H1 (cell line): ENCODE measurements around the gene ITGB2. TPM values are rescaled to one million over a fixed set of nuclear protein-coding genes. Genes with fewer than 3 reads are reported as not detected.
A peak's percentile ranks its signal among the peaks of the same experiment; 100 is the strongest.

Experiments
- CTCF ChIA-PET: fragments of 300-600 bp; sonication (Branson Sonifier 250); formaldehyde crosslinking; loops from one replicate; lab custom pipeline; 2021; ENCODE audit not compliant: partially characterized antibody; lab: Charles Lee
- POLR2A ChIA-PET: fragments of 300-600 bp; sonication (Branson Sonifier 250); formaldehyde crosslinking; loops from one replicate; lab custom pipeline; 2021; ENCODE audit warnings: inconsistent platforms; ENCODE audit not compliant: partially characterized antibody; lab: Charles Lee
- DNase-seq, 2 experiments: peaks; one replicate each; pipeline versions ENCODE4 v3.0.0 to v3.0.0-alpha.2; 2010 to 2022; ENCODE audit warnings: low spot score in 2 of 2, low read depth in 1 of 2, mixed read lengths in 1 of 2
- FAIRE-seq: peaks from 2 replicates; lab custom pipeline; 2011; peaks lifted over from hg19 to GRCh38; lab: Jason Lieb, UNC
- H2AFZ ChIP-seq: 2 replicates; pipeline ENCODE4 v1.8.1; 2012; ENCODE audit warnings: low read length, inconsistent platforms
- H2AK5ac ChIP-seq: 2 replicates; pipeline ENCODE4 v1.6.1; 2013; ENCODE audit warnings: low read depth, low read length
- H2BK120ac ChIP-seq: replicated peaks from 2 replicates; pipeline ENCODE3; 2013; ENCODE audit warnings: low read depth, low read length, inconsistent platforms
- H2BK12ac ChIP-seq: 2 replicates; pipeline ENCODE4 v1.6.1; 2013; ENCODE audit warnings: low read depth, low read length
- H2BK15ac ChIP-seq: 2 replicates; pipeline ENCODE4 v1.6.1; 2013; ENCODE audit warnings: low read length
- H2BK20ac ChIP-seq: 2 replicates; pipeline ENCODE4 v1.6.1; 2013; ENCODE audit warnings: low read length
- H2BK5ac ChIP-seq: 2 replicates; pipeline ENCODE4 v1.6.1; 2013; ENCODE audit warnings: low read depth, low read length
- H3K14ac ChIP-seq: 2 replicates; pipeline ENCODE4 v1.6.1; 2013; ENCODE audit warnings: inconsistent platforms; ENCODE audit not compliant: insufficient read length
- H3K18ac ChIP-seq: 2 replicates; pipeline ENCODE4 v1.6.1; 2013; ENCODE audit warnings: low read length; ENCODE audit errors: extremely low read depth
- H3K23ac ChIP-seq: 2 replicates; pipeline ENCODE4 v1.6.1; 2013; ENCODE audit warnings: inconsistent platforms; ENCODE audit not compliant: insufficient read length
- H3K23me2 ChIP-seq: 2 replicates; pipeline ENCODE4 v1.6.1; 2013; ENCODE audit warnings: low read depth, low read length
- H3K27ac ChIP-seq: 2 replicates; pipeline ENCODE4 v1.6.1; 2011; ENCODE audit warnings: low read depth, low read length, inconsistent platforms
- H3K27me3 ChIP-seq, 4 experiments: replicated peaks in 1 of 4; 1 replicate in 1 of 4; 2 replicates in 3 of 4; pipeline versions ENCODE4 v1.6.1 to v1.8.1; 2011 to 2013; ENCODE audit warnings: low read length in 3 of 4, mild to moderate bottlenecking in 3 of 4, inconsistent platforms in 2 of 4, mixed read lengths in 2 of 4, moderate library complexity in 1 of 4; ENCODE audit not compliant: control insufficient read depth in 3 of 4, insufficient read depth in 3 of 4; ENCODE audit errors: extremely low read depth in 1 of 4
- H3K36me3 ChIP-seq, 4 experiments: 2 replicates each; pipeline versions ENCODE4 v1.6.1 to v1.8.1; 2011 to 2013; ENCODE audit warnings: mild to moderate bottlenecking in 4 of 4, low read length in 3 of 4, moderate library complexity in 2 of 4, control low read depth in 1 of 4, inconsistent platforms in 1 of 4; ENCODE audit not compliant: insufficient read depth in 4 of 4, control insufficient read depth in 2 of 4
- H3K4ac ChIP-seq: replicated peaks from 2 replicates; pipeline ENCODE3; 2013; ENCODE audit warnings: low read length, low read depth, mixed read lengths, inconsistent platforms; ENCODE audit not compliant: insufficient read length
- H3K4me1 ChIP-seq, 4 experiments: replicated peaks in 1 of 4; 1 replicate in 1 of 4; 2 replicates in 3 of 4; pipeline versions ENCODE4 v1.6.1 to v1.8.1; 2011 to 2013; ENCODE audit warnings: low read length in 3 of 4, inconsistent platforms in 2 of 4, mixed read lengths in 1 of 4; ENCODE audit not compliant: insufficient read depth in 4 of 4, control insufficient read depth in 3 of 4
- H3K4me2 ChIP-seq, 2 experiments: 2 replicates each; pipeline versions ENCODE4 v1.6.1 to v1.8.1; 2011 to 2013; ENCODE audit warnings: low read depth in 2 of 2, low read length in 2 of 2, control low read depth in 1 of 2, inconsistent platforms in 1 of 2, mild to moderate bottlenecking in 1 of 2; ENCODE audit not compliant: insufficient read depth in 1 of 2
- H3K4me3 ChIP-seq, 4 experiments: fragments of 200-600, 300-600 bp in 1 of 4; sonication (generic), shearing (Covaris generic), sonication (Bioruptor Twin) in 1 of 4; 2 replicates each; pipeline versions ENCODE4 v1.5.1 to v1.8.1; 2011 to 2016; ENCODE audit warnings: low read length in 4 of 4, low read depth in 3 of 4, control low read depth in 2 of 4, inconsistent platforms in 2 of 4, mild to moderate bottlenecking in 2 of 4, mixed read lengths in 1 of 4, moderate library complexity in 1 of 4; ENCODE audit not compliant: insufficient read depth in 2 of 4; ENCODE audit errors: extremely low read depth in 1 of 4
- H3K56ac ChIP-seq: replicated peaks from 2 replicates; pipeline ENCODE3; 2013; ENCODE audit warnings: low read depth, mild to moderate bottlenecking, mixed read lengths, low read length, inconsistent platforms; ENCODE audit not compliant: insufficient read length
- H3K79me1 ChIP-seq: 2 replicates; pipeline ENCODE4 v1.6.1; 2013; ENCODE audit warnings: low read depth, low read length, control low read depth
- H3K79me2 ChIP-seq, 2 experiments: 2 replicates each; pipeline versions ENCODE4 v1.6.1 to v1.8.1; 2012 to 2013; ENCODE audit warnings: low read length in 2 of 2, mild to moderate bottlenecking in 2 of 2, inconsistent platforms in 1 of 2; ENCODE audit not compliant: insufficient read depth in 2 of 2, control insufficient read depth in 1 of 2
- H3K9ac ChIP-seq, 4 experiments: replicated peaks in 1 of 4; 1 replicate in 1 of 4; 2 replicates in 3 of 4; pipeline versions ENCODE4 v1.6.1 to v1.8.1; 2011 to 2013; ENCODE audit warnings: low read depth in 3 of 4, low read length in 3 of 4, control low read depth in 2 of 4, mild to moderate bottlenecking in 2 of 4, moderate library complexity in 2 of 4, inconsistent platforms in 1 of 4; ENCODE audit errors: extremely low read depth in 1 of 4
- H3K9me3 ChIP-seq, 2 experiments: 2 replicates each; pipeline versions ENCODE4 v1.6.1 to v1.8.1; 2012 to 2013; ENCODE audit warnings: mild to moderate bottlenecking in 2 of 2, moderate library complexity in 2 of 2, control low read depth in 1 of 2, inconsistent platforms in 1 of 2, low read depth in 1 of 2, low read length in 1 of 2, mixed read lengths in 1 of 2; ENCODE audit not compliant: insufficient read depth in 2 of 2
- H4K20me1 ChIP-seq, 2 experiments: replicated peaks in 1 of 2; 2 replicates each; pipeline versions ENCODE3 to v1.8.1; 2011 to 2013; ENCODE audit warnings: inconsistent platforms in 2 of 2, low read length in 2 of 2, mild to moderate bottlenecking in 1 of 2; ENCODE audit not compliant: insufficient read depth in 2 of 2, control insufficient read depth in 1 of 2
- H4K5ac ChIP-seq: 2 replicates; pipeline ENCODE4 v1.6.1; 2013; ENCODE audit warnings: low read length, low read depth, mixed read lengths, inconsistent platforms; ENCODE audit not compliant: insufficient read length
- H4K8ac ChIP-seq: 2 replicates; pipeline ENCODE4 v1.8.0; 2013; ENCODE audit warnings: mild to moderate bottlenecking, moderate library complexity, low read length, inconsistent platforms; ENCODE audit not compliant: insufficient read depth; ENCODE audit errors: extremely low read depth
- H4K91ac ChIP-seq: replicated peaks from 2 replicates; pipeline ENCODE3; 2013; ENCODE audit warnings: low read length, mixed read lengths, inconsistent platforms; ENCODE audit not compliant: insufficient read length
- JUN ChIP-seq: IDR thresholded peaks from 2 replicates; pipeline ENCODE4 v1.6.1; 2011; ENCODE audit warnings: low read depth, mild to moderate bottlenecking, improper control_type of control experiment, low read length
- SP1 ChIP-seq: IDR thresholded peaks from 2 replicates; pipeline ENCODE4 v1.6.1; 2011; ENCODE audit warnings: low read depth, low read length
- WGBS, 2 experiments: shearing (Covaris generic) in 1 of 2; methylation state at CpG; one replicate each; pipeline versions ENCODE4 v1.1.6 to v1.1.7; 2013 to 2015; ENCODE audit warnings: low lambda C conversion rate in 2 of 2, mixed read lengths in 2 of 2, inconsistent platforms in 1 of 2, low coverage in 1 of 2, missing lambda C conversion rate in 1 of 2; ENCODE audit not compliant: insufficient replicate concordance in 2 of 2, insufficient coverage in 1 of 2, insufficient read length in 1 of 2; ENCODE audit errors: extremely low coverage in 1 of 2, missing lambda C conversion rate in 1 of 2; 5-methylcytosine and 5-hydroxymethylcytosine counted together
- polyA plus RNA-seq, 7 experiments: library from polyadenylated mRNA; depleted of rRNA in 3 of 7; stranded (reverse) in 5 of 7; unstranded in 2 of 7; fragments of >200 nt in 5 of 7; fragments of 200-250 nt in 2 of 7; gene quantifications; 1 replicate in 5 of 7; 2 replicates in 1 of 7; 4 replicates in 1 of 7; pipeline versions ENCODE4 v1.2.1 to v1.2.3, GENCODE V29; 2011 to 2013; ENCODE audit warnings: missing spikeins in 2 of 7, mixed read lengths in 2 of 7
- total RNA-seq: library from RNA; stranded (reverse); fragmentation: NEBNext Ultra II Directional; extraction: Animal tissue kit (Norgen Biotek cat#: 25700); gene quantifications from 2 replicates; pipeline ENCODE4 v1.2.1, GENCODE V29; 2021

ITGB2 gene
- total and polyA plus RNA-seq, 2 of the 8 experiments (the other 6 are each of a cell fraction or from before 2014, with no cell fraction given), result 0.24 to 0.63 TPM

- H2BK5ac ChIP-seq, result no peak overlapping the region
- ChIA-PET CTCF (interaction anchor here (0.5 to 2.0 kb wide), 7 partner anchors 9 to 373 kb away, joined by 3 to 6 read pairs (median 4); no protein-coding TSS in a partner anchor), POLR2A (interaction anchor here (1.1 kb wide), 1 partner anchor 10 kb away, joined by 4 read pairs; no protein-coding TSS in a partner anchor)
- H2AK5ac ChIP-seq, result no peak overlapping the region
- no peak overlapping the region for H2BK120ac ChIP-seq
- peaks cover 8% of the 10 kb centered on the region for H3K23me2 ChIP-seq
- no peak overlapping the region for H3K14ac ChIP-seq
- H2AFZ ChIP-seq, result no peak overlapping the region
- no peak overlapping the region for H3K4me3 ChIP-seq
- WGBS, 2 experiments, result 88% methylated on average over 15 of the region's 15 CpGs; no CpG with 5 or more reads in 1 of the 2 experiments
- H3K79me2 ChIP-seq, result no peaks in the 10 kb centered on the region
- no peak overlapping the region for H2BK12ac ChIP-seq
- no peaks in the 10 kb centered on the region for H3K36me3 ChIP-seq
- no peak overlapping the region for H3K18ac ChIP-seq
- peaks cover 0 to 14% (median 10%) of the 10 kb centered on the region in 4 experiments; a peak in 6 of 7 replicates for H3K4me1 ChIP-seq
- H3K27ac ChIP-seq, result no peak overlapping the region
- H3K9me3 ChIP-seq, result no peaks in the 10 kb centered on the region
- H3K4me2 ChIP-seq, result no peak overlapping the region
- no peak overlapping the region for H2BK20ac ChIP-seq
- H3K27me3 ChIP-seq, result peaks cover 15 to 52% (median 42%) of the 10 kb centered on the region in 4 experiments
- H4K20me1 ChIP-seq, result peaks cover 0 to 5% of the 10 kb centered on the region in 2 experiments
- peak overlapping the region; percentile 46; the same call in 1 of the 2 replicates for H2BK15ac ChIP-seq
- no peak overlapping the region for H3K56ac ChIP-seq
- no peak overlapping the region for H3K23ac ChIP-seq
- H4K91ac ChIP-seq, result no peak overlapping the region
- FAIRE-seq (no peak), DNase-seq (no peak)
- no peak overlapping the region for H3K9ac ChIP-seq
- no peak overlapping the region for H4K5ac ChIP-seq
- H4K8ac ChIP-seq, result no peak overlapping the region
- 0 out of 2 replicates have a peak, but pooled peaks cover 3% of the 10 kb centered on the region for H3K79me1 ChIP-seq
- no peak overlapping the region for H3K4ac ChIP-seq
- TF ChIP-seq JUN, result no peak
- TF ChIP-seq SP1, result no peak
Observed at GRCh38 chr21:44917446-44918106, 3.1 kb downstream of the ITGB2 start.
